ENCODE results near the gene TMEM9B. TPM values are rescaled to one million over a fixed set of nuclear protein-coding genes. Genes with fewer than 3 reads are reported as not detected.

The TMEM9B gene
- total and polyA plus RNA-seq, 8 donors = 12.8 to 39.4 (median 19.5) TPM

- H3K36me3 ChIP-seq = no peaks in the 10 kb centered on the region
- 1% methylated on average over 31 to 39 of the region's 39 CpGs for WGBS, 2 donors
- H3K4me1 ChIP-seq = peaks cover 0 to 11% (median 10%) of the 10 kb centered on the region in 3 donors
- peak overlapping the region; percentile 88 to 100 (median 96) for H3K27ac ChIP-seq
- no peak for FAIRE-seq
- no peaks in the 10 kb centered on the region for H3K9me3 ChIP-seq
- ATAC-seq = peak; percentile 83 to 88 (median 87)
- DNase-seq = peak; percentile 87 to 96 (median 88)
- peak overlapping the region; percentile 50 to 89 (median 73) for H3K4me3 ChIP-seq
- TF ChIP-seq CTCF (IDR thresholded peaks at IDR 0.05) = no peak
- intact Hi-C loops (cut with DNase I) = no loop called here
- no peaks in the 10 kb centered on the region for H3K27me3 ChIP-seq
Observed at GRCh38 chr11:8963569-8964323, 496 bp downstream of the TMEM9B start.

- Histone ChIP-seq H3K9me3 (no peaks in the 10 kb centered on the region), H3K4me3 (peak overlapping the region in 3 of 4 donors; percentile 67 to 89 (median 79)), H3K27ac (no peak overlapping the region), H3K36me3 (no peaks in the 10 kb centered on the region), H3K27me3 (no peaks in the 10 kb centered on the region), H3K4me1 (peaks cover 0 to 11% (median 10%) of the 10 kb centered on the region in 3 donors)
- DNase-seq (no peak), FAIRE-seq (no peak), ATAC-seq (no peak)
- intact Hi-C loops (cut with DNase I) = no loop called here
- TF ChIP-seq CTCF (IDR thresholded peaks at IDR 0.05) = no peak
- WGBS, 2 donors = 11 to 16% methylated on average over 2 of the region's 2 CpGs
Observed at GRCh38 chr11:8962841-8963240, 1.4 kb downstream of the TMEM9B start.

GRCh38 chr11:8961401-8961800 is 2.8 kb downstream of the TMEM9B start:
- 36 to 61% methylated on average over 2 of the region's 2 CpGs for WGBS, 2 donors
- intact Hi-C loops (cut with DNase I) = no loop called here
- ATAC-seq (no peak), DNase-seq (no peak), FAIRE-seq (no peak)
- H3K36me3 ChIP-seq = no peaks in the 10 kb centered on the region
- H3K27ac ChIP-seq = no peak overlapping the region
- H3K4me1 ChIP-seq = peaks cover 3 to 11% (median 10%) of the 10 kb centered on the region in 3 donors
- no peak overlapping the region for H3K4me3 ChIP-seq
- no peak for TF ChIP-seq CTCF (IDR thresholded peaks at IDR 0.05)
- no peaks in the 10 kb centered on the region for H3K9me3 ChIP-seq
- no peaks in the 10 kb centered on the region for H3K27me3 ChIP-seq

- ATAC-seq (peak in 3 of 4 donors; percentile 38 to 44 (median 41)), FAIRE-seq (peak; percentile 23), DNase-seq (peak in 3 of 6 donors; percentile 25 to 33 (median 30))
- H3K27ac ChIP-seq = no peak overlapping the region
- no peaks in the 10 kb centered on the region for H3K27me3 ChIP-seq
- intact Hi-C loops (cut with DNase I) = no loop called here
- no peaks in the 10 kb centered on the region for H3K9me3 ChIP-seq
- no peak overlapping the region for H3K4me3 ChIP-seq
- peak in 3 of 4 donors; percentile 9 to 43 (median 37) for TF ChIP-seq CTCF (IDR thresholded peaks at IDR 0.05)
- H3K36me3 ChIP-seq = peaks cover 0 to 7% (median 0%) of the 10 kb centered on the region in 3 donors
- 12 to 59% methylated on average over 2 of the region's 2 CpGs for WGBS, 2 donors
- H3K4me1 ChIP-seq = peaks cover 3 to 11% (median 10%) of the 10 kb centered on the region in 3 donors
Observed at GRCh38 chr11:8959546-8960166, 4.6 kb downstream of the TMEM9B start.

Measured in pancreas (tissue), 10 donors.